Peyer's patch (tissue), 4 donors: ENCODE data around the gene UBE2J1.

Source experiments
- POLR2A ChIP-seq, 2 donors: fragments of 450-650 bp; IDR thresholded peaks; one replicate each; pipeline ENCODE4 v1.5.1; 2017; ENCODE audit warnings: antibody characterized with exemption in 2 of 2, mild to moderate bottlenecking in 2 of 2, moderate library complexity in 2 of 2
- TF ChIP-seq, protein P1 (sequence below), 6 experiments: fragments of 450-650 bp in 4 of 6; fragments of 200-600 bp in 2 of 6; sonication (generic) in 1 of 6; IDR thresholded peaks; one replicate each; pipeline ENCODE4 v1.5.1; 2017 to 2019; ENCODE audit warnings: antibody characterized with exemption in 6 of 6, mild to moderate bottlenecking in 3 of 6, moderate library complexity in 1 of 6

DNA sequence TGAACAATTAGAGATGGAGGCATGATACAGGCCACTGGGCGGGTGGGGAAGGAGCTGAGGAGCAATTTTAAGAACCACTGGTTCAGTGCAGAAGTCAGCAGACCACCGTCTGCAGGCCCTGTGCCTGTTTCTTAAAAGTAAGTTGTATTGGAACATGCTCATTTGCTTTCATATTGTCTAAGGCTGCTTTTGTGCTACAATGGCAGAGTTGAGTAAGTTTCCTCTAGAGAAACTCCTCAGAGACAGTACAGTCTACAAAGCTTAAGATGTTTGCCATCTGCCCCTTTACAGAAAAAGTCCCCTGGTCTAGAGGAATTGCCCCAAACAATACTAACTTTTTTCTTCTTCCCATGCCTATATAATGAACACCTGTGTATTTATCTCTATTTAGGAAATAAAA is 28.5 kb upstream of the UBE2J1 start:
- TF ChIP-seq, protein P1, sequence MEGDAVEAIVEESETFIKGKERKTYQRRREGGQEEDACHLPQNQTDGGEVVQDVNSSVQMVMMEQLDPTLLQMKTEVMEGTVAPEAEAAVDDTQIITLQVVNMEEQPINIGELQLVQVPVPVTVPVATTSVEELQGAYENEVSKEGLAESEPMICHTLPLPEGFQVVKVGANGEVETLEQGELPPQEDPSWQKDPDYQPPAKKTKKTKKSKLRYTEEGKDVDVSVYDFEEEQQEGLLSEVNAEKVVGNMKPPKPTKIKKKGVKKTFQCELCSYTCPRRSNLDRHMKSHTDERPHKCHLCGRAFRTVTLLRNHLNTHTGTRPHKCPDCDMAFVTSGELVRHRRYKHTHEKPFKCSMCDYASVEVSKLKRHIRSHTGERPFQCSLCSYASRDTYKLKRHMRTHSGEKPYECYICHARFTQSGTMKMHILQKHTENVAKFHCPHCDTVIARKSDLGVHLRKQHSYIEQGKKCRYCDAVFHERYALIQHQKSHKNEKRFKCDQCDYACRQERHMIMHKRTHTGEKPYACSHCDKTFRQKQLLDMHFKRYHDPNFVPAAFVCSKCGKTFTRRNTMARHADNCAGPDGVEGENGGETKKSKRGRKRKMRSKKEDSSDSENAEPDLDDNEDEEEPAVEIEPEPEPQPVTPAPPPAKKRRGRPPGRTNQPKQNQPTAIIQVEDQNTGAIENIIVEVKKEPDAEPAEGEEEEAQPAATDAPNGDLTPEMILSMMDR (IDR thresholded peaks at IDR 0.05): no peak
- TF ChIP-seq POLR2A (IDR thresholded peaks at IDR 0.05): no peak
